Breast epithelium (tissue), 3 donors: ENCODE data around the gene PSMD13.

Experiments
- POLR2A ChIP-seq: fragments of 450-650 bp; IDR thresholded peaks from one replicate; pipeline ENCODE4 v1.6.1; 2016; ENCODE audit warnings: antibody characterized with exemption, mild to moderate bottlenecking, moderate library complexity
- TF ChIP-seq, protein P1 (sequence below), 3 donors: fragments of 450-650 bp; IDR thresholded peaks; one replicate each; pipeline ENCODE4 v1.5.1; 2016 to 2017; ENCODE audit warnings: antibody characterized with exemption in 3 of 3, mild to moderate bottlenecking in 3 of 3, moderate library complexity in 3 of 3

DNA sequence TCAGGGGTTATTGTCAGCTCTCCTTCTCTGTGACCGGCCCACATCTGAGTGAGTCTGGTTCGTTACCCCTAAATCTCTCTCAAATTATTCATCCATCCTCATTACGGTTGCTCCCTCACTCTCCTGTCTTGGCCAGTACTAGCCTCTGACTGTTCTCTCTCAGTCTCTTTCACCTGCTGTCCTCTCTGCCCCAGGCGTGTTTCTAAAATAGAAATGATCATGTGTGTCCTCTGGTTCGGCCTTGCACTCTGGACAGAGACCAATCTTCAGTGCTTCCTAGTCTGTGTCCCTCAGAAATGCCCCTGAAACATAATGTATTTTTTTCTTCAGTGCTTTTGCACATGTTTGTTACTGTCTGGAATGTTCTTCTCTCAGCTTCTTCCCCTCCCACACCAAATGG, 4.9 kb downstream of the PSMD13 start:
- no peak for TF ChIP-seq POLR2A
- TF ChIP-seq, protein P1, sequence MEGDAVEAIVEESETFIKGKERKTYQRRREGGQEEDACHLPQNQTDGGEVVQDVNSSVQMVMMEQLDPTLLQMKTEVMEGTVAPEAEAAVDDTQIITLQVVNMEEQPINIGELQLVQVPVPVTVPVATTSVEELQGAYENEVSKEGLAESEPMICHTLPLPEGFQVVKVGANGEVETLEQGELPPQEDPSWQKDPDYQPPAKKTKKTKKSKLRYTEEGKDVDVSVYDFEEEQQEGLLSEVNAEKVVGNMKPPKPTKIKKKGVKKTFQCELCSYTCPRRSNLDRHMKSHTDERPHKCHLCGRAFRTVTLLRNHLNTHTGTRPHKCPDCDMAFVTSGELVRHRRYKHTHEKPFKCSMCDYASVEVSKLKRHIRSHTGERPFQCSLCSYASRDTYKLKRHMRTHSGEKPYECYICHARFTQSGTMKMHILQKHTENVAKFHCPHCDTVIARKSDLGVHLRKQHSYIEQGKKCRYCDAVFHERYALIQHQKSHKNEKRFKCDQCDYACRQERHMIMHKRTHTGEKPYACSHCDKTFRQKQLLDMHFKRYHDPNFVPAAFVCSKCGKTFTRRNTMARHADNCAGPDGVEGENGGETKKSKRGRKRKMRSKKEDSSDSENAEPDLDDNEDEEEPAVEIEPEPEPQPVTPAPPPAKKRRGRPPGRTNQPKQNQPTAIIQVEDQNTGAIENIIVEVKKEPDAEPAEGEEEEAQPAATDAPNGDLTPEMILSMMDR (IDR thresholded peaks at IDR 0.05) = no peak
